ENCODE data around the gene PNMA6F.

The PNMA6F gene

GRCh38 chrX:153321381-153322124 lies at the start of gene PNMA6F:
PNMA6F (minus strand) TSS chrX:153321767; CDS start chrX:153320674, 1,093 bp downstream.
- no peak for DNase-seq

GRCh38 chrX:153371256-153371655 lies 49.7 kb upstream of the PNMA6F start:
- DNase-seq = no peak

- no peak for DNase-seq
Observed at GRCh38 chrX:153370293-153371055, 48.9 kb upstream of the PNMA6F start.

GRCh38 chrX:153366878-153367538 lies 45.4 kb upstream of the PNMA6F start:
- DNase-seq = no peak

- no peak for DNase-seq
Observed at GRCh38 chrX:153366119-153366518, 44.6 kb upstream of the PNMA6F start.

- DNase-seq = no peak
Observed at GRCh38 chrX:153365670-153366069, 44.1 kb upstream of the PNMA6F start.

- DNase-seq = no peak
Observed at GRCh38 chrX:153361781-153362397, 40.3 kb upstream of the PNMA6F start.

GRCh38 chrX:153357877-153358276 lies 36.3 kb upstream of the PNMA6F start:
- no peak for DNase-seq

- DNase-seq = no peak
Observed at GRCh38 chrX:153353416-153353815, 31.8 kb upstream of the PNMA6F start.

GRCh38 chrX:153352858-153353257 lies 31.3 kb upstream of the PNMA6F start:
- DNase-seq = no peak

GRCh38 chrX:153351981-153352380 lies 30.4 kb upstream of the PNMA6F start:
- no peak for DNase-seq

GRCh38 chrX:153349952-153350351 lies 28.4 kb upstream of the PNMA6F start:
- no peak for DNase-seq

GRCh38 chrX:153348421-153348820 lies 26.9 kb upstream of the PNMA6F start:
- no peak for DNase-seq

- no peak for DNase-seq
Observed at GRCh38 chrX:153347530-153347929, 26.0 kb upstream of the PNMA6F start.

GRCh38 chrX:153343674-153344073 lies 22.1 kb upstream of the PNMA6F start:
- no peak for DNase-seq

GRCh38 chrX:153342762-153343558 lies 21.4 kb upstream of the PNMA6F start:
- DNase-seq = no peak

GRCh38 chrX:153340111-153340510 lies 18.5 kb upstream of the PNMA6F start:
- DNase-seq = no peak

GRCh38 chrX:153339662-153340061 lies 18.1 kb upstream of the PNMA6F start:
- DNase-seq = no peak

GRCh38 chrX:153338836-153339235 lies 17.3 kb upstream of the PNMA6F start:
- no peak for DNase-seq

GRCh38 chrX:153336988-153337387 lies 15.4 kb upstream of the PNMA6F start:
- no peak for DNase-seq

GRCh38 chrX:153336121-153336894 lies 14.7 kb upstream of the PNMA6F start:
- DNase-seq = no peak
